ENCODE data around the gene ADI1. TPM values are rescaled to one million over a fixed set of nuclear protein-coding genes. Genes with fewer than 3 reads are reported as not detected.

The ADI1 gene
- total and polyA plus RNA-seq, 10 of the 15 experiments (the other 5 are each of a cell fraction or from before 2014, with no cell fraction given), result 4.4 to 78.7 (median 17.2) TPM

DNA sequence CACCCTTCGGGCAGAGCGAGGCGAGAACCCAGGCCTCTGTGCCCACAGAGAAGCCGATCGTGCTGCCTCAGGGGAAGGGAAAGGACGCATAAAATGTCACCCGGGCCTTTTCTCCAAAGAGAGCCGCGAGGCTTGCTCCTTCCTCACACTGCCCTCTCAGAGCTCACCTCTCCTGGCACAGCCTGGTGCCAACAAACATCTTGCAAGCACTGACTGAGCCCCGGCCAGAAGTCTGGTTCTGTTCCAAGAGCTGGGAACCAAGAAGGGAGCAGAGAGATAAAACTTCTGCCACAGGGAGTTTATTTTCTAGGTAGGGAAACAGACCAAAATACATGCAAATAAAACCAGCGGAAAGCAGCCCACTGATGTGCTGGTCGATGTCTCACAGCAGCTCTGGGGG lies 13.6 kb upstream of the ADI1 start:
- SMC1A ChIA-PET (ENCODE audit: uncharacterized antibody, unreplicated experiment), result no interaction called here
- Histone ChIP-seq H3K79me2 (ENCODE audit: control insufficient read depth, insufficient read depth, low read length) (no peaks in the 10 kb centered on the region), H3K4me2 (ENCODE audit: control insufficient read depth, insufficient read depth) (no peak overlapping the region), H2AFZ (ENCODE audit: control insufficient read depth, low read depth, low read length) (no peak overlapping the region), H3K27ac (ENCODE audit: control insufficient read depth, insufficient read depth) (no peak overlapping the region), H4K20me1 (ENCODE audit: control insufficient read depth, insufficient read depth) (no peaks in the 10 kb centered on the region), H3K9me3 (replicated peaks; ENCODE audit: control insufficient read depth, insufficient read depth, low read length) (no peaks in the 10 kb centered on the region; the same call in 2 of the 3 replicates), H3K36me3 (ENCODE audit: control insufficient read depth in 2 of 2, insufficient read depth in 2 of 2, low read length in 1 of 2) (no peaks in the 10 kb centered on the region; a peak in 1 of 4 replicates), H3K4me1 (ENCODE audit: control insufficient read depth, insufficient read depth, low read length) (no peaks in the 10 kb centered on the region), H3K27me3 (replicated peaks in 1 of 2; ENCODE audit: control insufficient read depth in 2 of 2, insufficient read depth in 2 of 2, low read length in 1 of 2) (no peaks in the 10 kb centered on the region), H3K9ac (ENCODE audit: control insufficient read depth, insufficient read depth, low read length) (no peak overlapping the region), H3K4me3 (no peak overlapping the region)
- FAIRE-seq, result no peak
- no TSS peak for BruUV-seq (replicated peaks)
- DNase-seq (ENCODE audit: low read depth, low spot score), result no peak
- TF ChIP-seq, protein P1, sequence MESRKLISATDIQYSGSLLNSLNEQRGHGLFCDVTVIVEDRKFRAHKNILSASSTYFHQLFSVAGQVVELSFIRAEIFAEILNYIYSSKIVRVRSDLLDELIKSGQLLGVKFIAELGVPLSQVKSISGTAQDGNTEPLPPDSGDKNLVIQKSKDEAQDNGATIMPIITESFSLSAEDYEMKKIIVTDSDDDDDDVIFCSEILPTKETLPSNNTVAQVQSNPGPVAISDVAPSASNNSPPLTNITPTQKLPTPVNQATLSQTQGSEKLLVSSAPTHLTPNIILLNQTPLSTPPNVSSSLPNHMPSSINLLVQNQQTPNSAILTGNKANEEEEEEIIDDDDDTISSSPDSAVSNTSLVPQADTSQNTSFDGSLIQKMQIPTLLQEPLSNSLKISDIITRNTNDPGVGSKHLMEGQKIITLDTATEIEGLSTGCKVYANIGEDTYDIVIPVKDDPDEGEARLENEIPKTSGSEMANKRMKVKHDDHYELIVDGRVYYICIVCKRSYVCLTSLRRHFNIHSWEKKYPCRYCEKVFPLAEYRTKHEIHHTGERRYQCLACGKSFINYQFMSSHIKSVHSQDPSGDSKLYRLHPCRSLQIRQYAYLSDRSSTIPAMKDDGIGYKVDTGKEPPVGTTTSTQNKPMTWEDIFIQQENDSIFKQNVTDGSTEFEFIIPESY (IDR thresholded peaks at IDR 0.05), result no peak
- TF ChIP-seq YBX1 (IDR thresholded peaks at IDR 0.05) (no peak), CEBPB (IDR thresholded peaks at IDR 0.05; ENCODE audit: borderline replicate concordance in 1 of 2, low read depth in 2 of 2, low read length in 2 of 2) (no peak), JUNB (IDR thresholded peaks at IDR 0.05) (no peak), SUZ12 (IDR thresholded peaks at IDR 0.05; ENCODE audit: unreplicated experiment) (no peak), JUND (IDR thresholded peaks at IDR 0.05; ENCODE audit: low read depth, low read length) (no peak), EED (IDR thresholded peaks at IDR 0.05; ENCODE audit: low read depth) (no peak)
- POLR2A ChIA-PET, result no interaction called here
- no peak for ATAC-seq
- intact Hi-C loops (cut with micrococcal nuclease; ENCODE audit: unreplicated experiment), result no loop called here
- in situ Hi-C loops (cut with MboI), result no loop called here
- CTCF ChIA-PET, result no interaction called here
- 96% methylated on average over 12 of the region's 12 CpGs for WGBS (ENCODE audit: insufficient coverage, insufficient replicate concordance, low lambda C conversion rate, missing lambda C conversion rate)
- RAD21 ChIA-PET (ENCODE audit: unreplicated experiment), result no interaction called here
